GM21528 (cell line): ENCODE results near the gene MYRIP.
A peak's percentile ranks its signal among the peaks of the same experiment; 100 is the strongest.
"Not testable (repeated sequence)": the region's sequence is repeated elsewhere in the genome, so short reads cannot be mapped to it uniquely, and the experiment has no call there.

ENCODE experiments used
- ATAC-seq: cut with Tn5 transposase; IDR thresholded peaks from one replicate; pipeline ENCODE4 v1.9.1; 2021; ENCODE audit warnings: mild to moderate bottlenecking, moderate library complexity; ENCODE audit not compliant: unreplicated experiment, low FRiP score

MYRIP gene

GRCh38 chr3:39809181-39809994 lies at the start of gene MYRIP:
MYRIP (plus strand) TSS chr3:39809609; CDS start chr3:39900817, 91,208 bp downstream.
- ATAC-seq, result peak; percentile 72

GRCh38 chr3:39760325-39760724 lies 49.1 kb upstream of the MYRIP start:
- ATAC-seq, result no peak

- ATAC-seq, result no peak
These were observed 46.8 kb upstream of the MYRIP start for GRCh38 chr3:39762537-39763070.

GRCh38 chr3:39763390-39763789 lies 46.0 kb upstream of the MYRIP start:
- ATAC-seq, result no peak

GRCh38 chr3:39765575-39765974 lies 43.8 kb upstream of the MYRIP start:
- no peak for ATAC-seq

GRCh38 chr3:39766433-39766832 lies 43.0 kb upstream of the MYRIP start:
- ATAC-seq, result no peak

- ATAC-seq, result not testable (repeated sequence)
These were observed 42.5 kb upstream of the MYRIP start for GRCh38 chr3:39766909-39767308.

- ATAC-seq, result not testable (repeated sequence)
These were observed 31.2 kb upstream of the MYRIP start for GRCh38 chr3:39778168-39778567.

- ATAC-seq, result no peak
These were observed 29.7 kb upstream of the MYRIP start for GRCh38 chr3:39779511-39780230.

- no peak for ATAC-seq
These were observed 29.1 kb upstream of the MYRIP start for GRCh38 chr3:39780352-39780751.

GRCh38 chr3:39781025-39781424 lies 28.4 kb upstream of the MYRIP start:
- ATAC-seq, result no peak

- no peak for ATAC-seq
These were observed 27.8 kb upstream of the MYRIP start for GRCh38 chr3:39781632-39782031.

- no peak for ATAC-seq
These were observed 25.7 kb upstream of the MYRIP start for GRCh38 chr3:39783680-39784079.

- no peak for ATAC-seq
These were observed 24.5 kb upstream of the MYRIP start for GRCh38 chr3:39784922-39785321.

GRCh38 chr3:39788128-39788883 lies 21.1 kb upstream of the MYRIP start:
- no peak for ATAC-seq

- ATAC-seq, result no peak
These were observed 17.8 kb upstream of the MYRIP start for GRCh38 chr3:39791603-39792002.

GRCh38 chr3:39794880-39795279 lies 14.5 kb upstream of the MYRIP start:
- no peak for ATAC-seq

- ATAC-seq, result no peak
These were observed 8.2 kb upstream of the MYRIP start for GRCh38 chr3:39801216-39801615.

- ATAC-seq, result not testable (repeated sequence)
These were observed 6.9 kb upstream of the MYRIP start for GRCh38 chr3:39802486-39802885.

- ATAC-seq, result no peak
These were observed 5.5 kb upstream of the MYRIP start for GRCh38 chr3:39803956-39804355.

GRCh38 chr3:39804951-39805350 lies 4.5 kb upstream of the MYRIP start:
- ATAC-seq, result no peak
